H1 (cell line): ENCODE measurements around the gene MT1X. TPM values are rescaled to one million over a fixed set of nuclear protein-coding genes. Genes with fewer than 3 reads are reported as not detected.

ENCODE experiments used
- CTCF ChIA-PET: fragments of 300-600 bp; sonication (Branson Sonifier 250); formaldehyde crosslinking; loops from one replicate; lab custom pipeline; 2021; ENCODE audit not compliant: partially characterized antibody; lab: Charles Lee
- POLR2A ChIA-PET: fragments of 300-600 bp; sonication (Branson Sonifier 250); formaldehyde crosslinking; loops from one replicate; lab custom pipeline; 2021; ENCODE audit warnings: inconsistent platforms; ENCODE audit not compliant: partially characterized antibody; lab: Charles Lee
- DNase-seq, 2 experiments: peaks; one replicate each; pipeline versions ENCODE4 v3.0.0 to v3.0.0-alpha.2; 2010 to 2022; ENCODE audit warnings: low spot score in 2 of 2, low read depth in 1 of 2, mixed read lengths in 1 of 2
- FAIRE-seq: peaks from 2 replicates; lab custom pipeline; 2011; peaks lifted over from hg19 to GRCh38; lab: Jason Lieb, UNC
- H2AFZ ChIP-seq: 2 replicates; pipeline ENCODE4 v1.8.1; 2012; ENCODE audit warnings: low read length, inconsistent platforms
- H2AK5ac ChIP-seq: 2 replicates; pipeline ENCODE4 v1.6.1; 2013; ENCODE audit warnings: low read depth, low read length
- H2BK120ac ChIP-seq: replicated peaks from 2 replicates; pipeline ENCODE3; 2013; ENCODE audit warnings: low read depth, low read length, inconsistent platforms
- H2BK12ac ChIP-seq: 2 replicates; pipeline ENCODE4 v1.6.1; 2013; ENCODE audit warnings: low read depth, low read length
- H2BK15ac ChIP-seq: 2 replicates; pipeline ENCODE4 v1.6.1; 2013; ENCODE audit warnings: low read length
- H2BK20ac ChIP-seq: 2 replicates; pipeline ENCODE4 v1.6.1; 2013; ENCODE audit warnings: low read length
- H2BK5ac ChIP-seq: 2 replicates; pipeline ENCODE4 v1.6.1; 2013; ENCODE audit warnings: low read depth, low read length
- H3K14ac ChIP-seq: 2 replicates; pipeline ENCODE4 v1.6.1; 2013; ENCODE audit warnings: inconsistent platforms; ENCODE audit not compliant: insufficient read length
- H3K18ac ChIP-seq: 2 replicates; pipeline ENCODE4 v1.6.1; 2013; ENCODE audit warnings: low read length; ENCODE audit errors: extremely low read depth
- H3K23ac ChIP-seq: 2 replicates; pipeline ENCODE4 v1.6.1; 2013; ENCODE audit warnings: inconsistent platforms; ENCODE audit not compliant: insufficient read length
- H3K23me2 ChIP-seq: 2 replicates; pipeline ENCODE4 v1.6.1; 2013; ENCODE audit warnings: low read depth, low read length
- H3K27ac ChIP-seq: 2 replicates; pipeline ENCODE4 v1.6.1; 2011; ENCODE audit warnings: low read depth, low read length, inconsistent platforms
- H3K27me3 ChIP-seq, 4 experiments: replicated peaks in 1 of 4; 1 replicate in 1 of 4; 2 replicates in 3 of 4; pipeline versions ENCODE4 v1.6.1 to v1.8.1; 2011 to 2013; ENCODE audit warnings: low read length in 3 of 4, mild to moderate bottlenecking in 3 of 4, inconsistent platforms in 2 of 4, mixed read lengths in 2 of 4, moderate library complexity in 1 of 4; ENCODE audit not compliant: control insufficient read depth in 3 of 4, insufficient read depth in 3 of 4; ENCODE audit errors: extremely low read depth in 1 of 4
- H3K36me3 ChIP-seq, 4 experiments: 2 replicates each; pipeline versions ENCODE4 v1.6.1 to v1.8.1; 2011 to 2013; ENCODE audit warnings: mild to moderate bottlenecking in 4 of 4, low read length in 3 of 4, moderate library complexity in 2 of 4, control low read depth in 1 of 4, inconsistent platforms in 1 of 4; ENCODE audit not compliant: insufficient read depth in 4 of 4, control insufficient read depth in 2 of 4
- H3K4ac ChIP-seq: replicated peaks from 2 replicates; pipeline ENCODE3; 2013; ENCODE audit warnings: low read length, low read depth, mixed read lengths, inconsistent platforms; ENCODE audit not compliant: insufficient read length
- H3K4me1 ChIP-seq, 4 experiments: replicated peaks in 1 of 4; 1 replicate in 1 of 4; 2 replicates in 3 of 4; pipeline versions ENCODE4 v1.6.1 to v1.8.1; 2011 to 2013; ENCODE audit warnings: low read length in 3 of 4, inconsistent platforms in 2 of 4, mixed read lengths in 1 of 4; ENCODE audit not compliant: insufficient read depth in 4 of 4, control insufficient read depth in 3 of 4
- H3K4me2 ChIP-seq, 2 experiments: 2 replicates each; pipeline versions ENCODE4 v1.6.1 to v1.8.1; 2011 to 2013; ENCODE audit warnings: low read depth in 2 of 2, low read length in 2 of 2, control low read depth in 1 of 2, inconsistent platforms in 1 of 2, mild to moderate bottlenecking in 1 of 2; ENCODE audit not compliant: insufficient read depth in 1 of 2
- H3K4me3 ChIP-seq, 4 experiments: fragments of 200-600, 300-600 bp in 1 of 4; sonication (generic), shearing (Covaris generic), sonication (Bioruptor Twin) in 1 of 4; 2 replicates each; pipeline versions ENCODE4 v1.5.1 to v1.8.1; 2011 to 2016; ENCODE audit warnings: low read length in 4 of 4, low read depth in 3 of 4, control low read depth in 2 of 4, inconsistent platforms in 2 of 4, mild to moderate bottlenecking in 2 of 4, mixed read lengths in 1 of 4, moderate library complexity in 1 of 4; ENCODE audit not compliant: insufficient read depth in 2 of 4; ENCODE audit errors: extremely low read depth in 1 of 4
- H3K56ac ChIP-seq: replicated peaks from 2 replicates; pipeline ENCODE3; 2013; ENCODE audit warnings: low read depth, mild to moderate bottlenecking, mixed read lengths, low read length, inconsistent platforms; ENCODE audit not compliant: insufficient read length
- H3K79me1 ChIP-seq: 2 replicates; pipeline ENCODE4 v1.6.1; 2013; ENCODE audit warnings: low read depth, low read length, control low read depth
- H3K79me2 ChIP-seq, 2 experiments: 2 replicates each; pipeline versions ENCODE4 v1.6.1 to v1.8.1; 2012 to 2013; ENCODE audit warnings: low read length in 2 of 2, mild to moderate bottlenecking in 2 of 2, inconsistent platforms in 1 of 2; ENCODE audit not compliant: insufficient read depth in 2 of 2, control insufficient read depth in 1 of 2
- H3K9ac ChIP-seq, 4 experiments: replicated peaks in 1 of 4; 1 replicate in 1 of 4; 2 replicates in 3 of 4; pipeline versions ENCODE4 v1.6.1 to v1.8.1; 2011 to 2013; ENCODE audit warnings: low read depth in 3 of 4, low read length in 3 of 4, control low read depth in 2 of 4, mild to moderate bottlenecking in 2 of 4, moderate library complexity in 2 of 4, inconsistent platforms in 1 of 4; ENCODE audit errors: extremely low read depth in 1 of 4
- H3K9me3 ChIP-seq, 2 experiments: 2 replicates each; pipeline versions ENCODE4 v1.6.1 to v1.8.1; 2012 to 2013; ENCODE audit warnings: mild to moderate bottlenecking in 2 of 2, moderate library complexity in 2 of 2, control low read depth in 1 of 2, inconsistent platforms in 1 of 2, low read depth in 1 of 2, low read length in 1 of 2, mixed read lengths in 1 of 2; ENCODE audit not compliant: insufficient read depth in 2 of 2
- H4K20me1 ChIP-seq, 2 experiments: replicated peaks in 1 of 2; 2 replicates each; pipeline versions ENCODE3 to v1.8.1; 2011 to 2013; ENCODE audit warnings: inconsistent platforms in 2 of 2, low read length in 2 of 2, mild to moderate bottlenecking in 1 of 2; ENCODE audit not compliant: insufficient read depth in 2 of 2, control insufficient read depth in 1 of 2
- H4K5ac ChIP-seq: 2 replicates; pipeline ENCODE4 v1.6.1; 2013; ENCODE audit warnings: low read length, low read depth, mixed read lengths, inconsistent platforms; ENCODE audit not compliant: insufficient read length
- H4K8ac ChIP-seq: 2 replicates; pipeline ENCODE4 v1.8.0; 2013; ENCODE audit warnings: mild to moderate bottlenecking, moderate library complexity, low read length, inconsistent platforms; ENCODE audit not compliant: insufficient read depth; ENCODE audit errors: extremely low read depth
- H4K91ac ChIP-seq: replicated peaks from 2 replicates; pipeline ENCODE3; 2013; ENCODE audit warnings: low read length, mixed read lengths, inconsistent platforms; ENCODE audit not compliant: insufficient read length
- BCL11A ChIP-seq, 2 experiments: IDR thresholded peaks; one replicate each; pipeline ENCODE4 v1.6.1; 2011; ENCODE audit warnings: low read depth in 2 of 2, low read length in 2 of 2, mild to moderate bottlenecking in 2 of 2
- BRCA1 ChIP-seq: IDR thresholded peaks from 2 replicates; pipeline ENCODE4 v1.6.1; 2012; ENCODE audit warnings: low read depth, low read length, improper control_type of control experiment
- HDAC2 ChIP-seq, 2 experiments: fragments of 300-600 bp in 1 of 2; sonication (generic) in 1 of 2; IDR thresholded peaks; 2 replicates each; pipeline ENCODE4 v1.6.1; 2011 to 2012; ENCODE audit warnings: low read depth in 2 of 2, low read length in 2 of 2, mild to moderate bottlenecking in 2 of 2, moderate library complexity in 2 of 2, borderline replicate concordance in 1 of 2, inconsistent platforms in 1 of 2
- NANOG ChIP-seq: IDR thresholded peaks from 2 replicates; pipeline ENCODE4 v1.6.1; 2011; ENCODE audit warnings: low read length, low read depth, mild to moderate bottlenecking, inconsistent platforms; ENCODE audit not compliant: insufficient read depth, poor library complexity, severe bottlenecking
- SIN3A ChIP-seq, 2 experiments: IDR thresholded peaks in 1 of 2; conservative IDR thresholded peaks in 1 of 2; 2 replicates each; pipeline ENCODE4 v1.6.1; 2011 to 2012; ENCODE audit warnings: low read length in 2 of 2, improper control_type of control experiment in 1 of 2, low read depth in 1 of 2, mild to moderate bottlenecking in 1 of 2
- SP4 ChIP-seq: IDR thresholded peaks from 2 replicates; pipeline ENCODE4 v1.6.1; 2012; ENCODE audit warnings: low read length, inconsistent platforms
- TAF7 ChIP-seq: optimal IDR thresholded peaks from 2 replicates; pipeline ENCODE3; 2011; ENCODE audit warnings: low read depth, mild to moderate bottlenecking, inconsistent platforms, low read length, moderate library complexity, borderline replicate concordance
- TBP ChIP-seq: IDR thresholded peaks from 2 replicates; pipeline ENCODE4 v1.6.1; 2011; ENCODE audit warnings: low read depth, low read length, improper control_type of control experiment
- YY1 ChIP-seq: IDR thresholded peaks from 2 replicates; pipeline ENCODE4 v1.6.1; 2011; ENCODE audit warnings: low read depth, mild to moderate bottlenecking, low read length
- ZNF274 ChIP-seq: IDR thresholded peaks from 2 replicates; pipeline ENCODE4 v1.7.0; 2012; ENCODE audit warnings: low read length, borderline replicate concordance; ENCODE audit errors: extremely low read depth
- WGBS, 2 experiments: shearing (Covaris generic) in 1 of 2; methylation state at CpG; one replicate each; pipeline versions ENCODE4 v1.1.6 to v1.1.7; 2013 to 2015; ENCODE audit warnings: low lambda C conversion rate in 2 of 2, mixed read lengths in 2 of 2, inconsistent platforms in 1 of 2, low coverage in 1 of 2, missing lambda C conversion rate in 1 of 2; ENCODE audit not compliant: insufficient replicate concordance in 2 of 2, insufficient coverage in 1 of 2, insufficient read length in 1 of 2; ENCODE audit errors: extremely low coverage in 1 of 2, missing lambda C conversion rate in 1 of 2; 5-methylcytosine and 5-hydroxymethylcytosine counted together
- polyA plus RNA-seq, 7 experiments: library from polyadenylated mRNA; depleted of rRNA in 3 of 7; stranded (reverse) in 5 of 7; unstranded in 2 of 7; fragments of >200 nt in 5 of 7; fragments of 200-250 nt in 2 of 7; gene quantifications; 1 replicate in 5 of 7; 2 replicates in 1 of 7; 4 replicates in 1 of 7; pipeline versions ENCODE4 v1.2.1 to v1.2.3, GENCODE V29; 2011 to 2013; ENCODE audit warnings: missing spikeins in 2 of 7, mixed read lengths in 2 of 7
- total RNA-seq: library from RNA; stranded (reverse); fragmentation: NEBNext Ultra II Directional; extraction: Animal tissue kit (Norgen Biotek cat#: 25700); gene quantifications from 2 replicates; pipeline ENCODE4 v1.2.1, GENCODE V29; 2021
- TF ChIP-seq, protein P1 (sequence below): IDR thresholded peaks from 2 replicates; pipeline ENCODE4 v1.6.1; 2011; ENCODE audit warnings: low read depth, mild to moderate bottlenecking, low read length; ENCODE audit not compliant: insufficient read depth

MT1X gene
- total and polyA plus RNA-seq, 2 of the 8 experiments (the other 6 are each of a cell fraction or from before 2014, with no cell fraction given), result 52.4 to 1,060 TPM

DNA sequence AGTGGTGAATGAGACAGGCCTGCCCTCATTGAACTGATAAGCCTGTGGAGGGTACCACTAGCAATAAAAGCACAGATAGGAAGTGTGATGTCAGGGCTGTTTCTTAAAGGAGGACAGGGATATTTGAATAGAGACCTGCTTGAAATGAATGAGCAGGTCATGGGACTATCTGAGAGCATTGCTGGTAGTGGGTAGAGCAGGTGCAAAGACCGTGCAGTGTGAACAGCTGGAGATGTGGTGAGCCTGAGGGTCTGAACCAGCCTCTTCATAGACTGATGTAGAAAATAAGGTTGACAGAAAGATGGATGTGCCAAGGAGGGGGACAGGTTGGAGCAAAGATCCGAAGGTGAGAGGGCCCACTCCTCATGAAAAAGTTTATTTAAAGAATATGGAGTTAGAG, 50.1 kb downstream of the MT1X start:
- ChIA-PET CTCF (no interaction called here), POLR2A (no interaction called here)
- Histone ChIP-seq H3K79me1 (peaks cover 22% of the 10 kb centered on the region), H3K4me2 (no peak overlapping the region), H3K27ac (no peak overlapping the region), H2AK5ac (no peak overlapping the region), H3K4ac (no peak overlapping the region), H2BK20ac (no peak overlapping the region), H3K36me3 (no peaks in the 10 kb centered on the region; a peak in 1 of 8 replicates), H3K4me3 (no peak overlapping the region), H3K23ac (no peak overlapping the region), H2BK15ac (no peak overlapping the region), H3K56ac (no peak overlapping the region), H4K91ac (no peak overlapping the region), H2BK12ac (no peak overlapping the region), H2BK120ac (no peak overlapping the region), H2AFZ (no peak overlapping the region), H3K9ac (no peak overlapping the region; a peak in 1 of 7 replicates), H3K14ac (no peak overlapping the region), H3K18ac (no peak overlapping the region), H4K5ac (no peak overlapping the region), H4K20me1 (peaks cover 4 to 19% of the 10 kb centered on the region in 2 experiments), H3K9me3 (no peaks in the 10 kb centered on the region; a peak in 1 of 4 replicates), H4K8ac (no peak overlapping the region), H2BK5ac (no peak overlapping the region), H3K79me2 (peaks cover 28 to 71% of the 10 kb centered on the region in 2 experiments), H3K4me1 (peaks cover 0 to 3% (median 2%) of the 10 kb centered on the region in 4 experiments; a peak in 2 of 7 replicates), H3K27me3 (no peaks in the 10 kb centered on the region), H3K23me2 (peaks cover 12% of the 10 kb centered on the region)
- FAIRE-seq (no peak), DNase-seq (no peak)
- 92% methylated on average over 2 of the region's 2 CpGs; no CpG with 5 or more reads in 1 of the 2 experiments for WGBS, 2 experiments
- TF ChIP-seq NANOG (no peak), SP4 (no peak), BCL11A (IDR thresholded peaks at IDR 0.05; ENCODE audit: low read depth in 2 of 2, low read length in 2 of 2) (no peak), TAF7 (no peak), YY1 (no peak), ZNF274 (no peak), BRCA1 (no peak), TBP (no peak), HDAC2 (IDR thresholded peaks at IDR 0.05; ENCODE audit: borderline replicate concordance in 1 of 2, low read depth in 2 of 2, low read length in 2 of 2) (no peak), SIN3A (conservative IDR thresholded peaks at IDR 0.05 in 1 of 2, IDR thresholded peaks at IDR 0.05 in 1 of 2; ENCODE audit: low read depth in 1 of 2, low read length in 2 of 2) (no peak)
- TF ChIP-seq, protein P1, sequence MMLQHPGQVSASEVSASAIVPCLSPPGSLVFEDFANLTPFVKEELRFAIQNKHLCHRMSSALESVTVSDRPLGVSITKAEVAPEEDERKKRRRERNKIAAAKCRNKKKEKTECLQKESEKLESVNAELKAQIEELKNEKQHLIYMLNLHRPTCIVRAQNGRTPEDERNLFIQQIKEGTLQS, result no peak
